Body of pancreas (tissue), 4 donors: ENCODE data around the gene MND1.

Source experiments
- POLR2A ChIP-seq, 3 donors: fragments of 450-650 bp; IDR thresholded peaks; one replicate each; pipeline ENCODE4 v1.6.1; 2016; ENCODE audit warnings: antibody characterized with exemption in 3 of 3, mild to moderate bottlenecking in 2 of 3
- TF ChIP-seq, protein P1 (sequence below), 7 experiments: fragments of 450-650 bp in 4 of 7; fragments of 200-600 bp in 3 of 7; sonication (generic) in 3 of 7; IDR thresholded peaks; one replicate each; pipeline ENCODE4 v1.5.1; 2016 to 2019; ENCODE audit warnings: antibody characterized with exemption in 7 of 7

GRCh38 chr4:153366486-153366885 is 22.0 kb downstream of the MND1 start:
- TF ChIP-seq, protein P1, sequence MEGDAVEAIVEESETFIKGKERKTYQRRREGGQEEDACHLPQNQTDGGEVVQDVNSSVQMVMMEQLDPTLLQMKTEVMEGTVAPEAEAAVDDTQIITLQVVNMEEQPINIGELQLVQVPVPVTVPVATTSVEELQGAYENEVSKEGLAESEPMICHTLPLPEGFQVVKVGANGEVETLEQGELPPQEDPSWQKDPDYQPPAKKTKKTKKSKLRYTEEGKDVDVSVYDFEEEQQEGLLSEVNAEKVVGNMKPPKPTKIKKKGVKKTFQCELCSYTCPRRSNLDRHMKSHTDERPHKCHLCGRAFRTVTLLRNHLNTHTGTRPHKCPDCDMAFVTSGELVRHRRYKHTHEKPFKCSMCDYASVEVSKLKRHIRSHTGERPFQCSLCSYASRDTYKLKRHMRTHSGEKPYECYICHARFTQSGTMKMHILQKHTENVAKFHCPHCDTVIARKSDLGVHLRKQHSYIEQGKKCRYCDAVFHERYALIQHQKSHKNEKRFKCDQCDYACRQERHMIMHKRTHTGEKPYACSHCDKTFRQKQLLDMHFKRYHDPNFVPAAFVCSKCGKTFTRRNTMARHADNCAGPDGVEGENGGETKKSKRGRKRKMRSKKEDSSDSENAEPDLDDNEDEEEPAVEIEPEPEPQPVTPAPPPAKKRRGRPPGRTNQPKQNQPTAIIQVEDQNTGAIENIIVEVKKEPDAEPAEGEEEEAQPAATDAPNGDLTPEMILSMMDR (IDR thresholded peaks at IDR 0.05) = no peak
- no peak for TF ChIP-seq POLR2A (IDR thresholded peaks at IDR 0.05)
